ENCODE measurements around the gene MINPP1.

The MINPP1 gene

GRCh38 chr10:87507879-87508483 is 3.3 kb downstream of the MINPP1 start:
- peaks cover 13% of the 10 kb centered on the region for H3K36me3 Mint-ChIP-seq
- H3K4me1 Mint-ChIP-seq = peaks cover 51% of the 10 kb centered on the region
- H3K4me3 Mint-ChIP-seq = peak overlapping the region; percentile 41
- H3K27ac Mint-ChIP-seq = peak overlapping the region; percentile 13
- H3K27me3 Mint-ChIP-seq = no peaks in the 10 kb centered on the region
- no peaks in the 10 kb centered on the region for H3K9me3 Mint-ChIP-seq

- peaks cover 14% of the 10 kb centered on the region for H3K36me3 Mint-ChIP-seq
- no peaks in the 10 kb centered on the region for H3K27me3 Mint-ChIP-seq
- no peak overlapping the region for H3K27ac Mint-ChIP-seq
- H3K9me3 Mint-ChIP-seq = no peaks in the 10 kb centered on the region
- peaks cover 43% of the 10 kb centered on the region for H3K4me1 Mint-ChIP-seq
- H3K4me3 Mint-ChIP-seq = peak overlapping the region; percentile 27
Observed at GRCh38 chr10:87508837-87509236, 4.1 kb downstream of the MINPP1 start.

- Mint-ChIP-seq H3K9me3 (no peaks in the 10 kb centered on the region), H3K4me1 (peaks cover 37% of the 10 kb centered on the region), H3K36me3 (peaks cover 20% of the 10 kb centered on the region), H3K27ac (no peak overlapping the region), H3K27me3 (no peaks in the 10 kb centered on the region), H3K4me3 (no peak overlapping the region)
Observed at GRCh38 chr10:87510025-87510424, 5.3 kb downstream of the MINPP1 start.

- H3K4me1 Mint-ChIP-seq = peaks cover 26% of the 10 kb centered on the region
- no peak overlapping the region for H3K27ac Mint-ChIP-seq
- no peak overlapping the region for H3K4me3 Mint-ChIP-seq
- H3K36me3 Mint-ChIP-seq = peaks cover 22% of the 10 kb centered on the region
- no peaks in the 10 kb centered on the region for H3K27me3 Mint-ChIP-seq
- H3K9me3 Mint-ChIP-seq = no peaks in the 10 kb centered on the region
Observed at GRCh38 chr10:87511526-87511925, 6.8 kb downstream of the MINPP1 start.

GRCh38 chr10:87518937-87519336 is 14.2 kb downstream of the MINPP1 start:
- Mint-ChIP-seq H3K27me3 (no peaks in the 10 kb centered on the region), H3K36me3 (peaks cover 28% of the 10 kb centered on the region), H3K9me3 (no peaks in the 10 kb centered on the region), H3K27ac (no peak overlapping the region), H3K4me1 (no peaks in the 10 kb centered on the region), H3K4me3 (no peak overlapping the region)

- Mint-ChIP-seq H3K27ac (no peak overlapping the region), H3K36me3 (peaks cover 27% of the 10 kb centered on the region), H3K9me3 (no peaks in the 10 kb centered on the region), H3K4me3 (no peak overlapping the region), H3K27me3 (no peaks in the 10 kb centered on the region), H3K4me1 (no peaks in the 10 kb centered on the region)
Observed at GRCh38 chr10:87519582-87519981, 14.9 kb downstream of the MINPP1 start.

GRCh38 chr10:87523731-87524130 is 19.0 kb downstream of the MINPP1 start:
- H3K27ac Mint-ChIP-seq = no peak overlapping the region
- H3K27me3 Mint-ChIP-seq = no peaks in the 10 kb centered on the region
- no peaks in the 10 kb centered on the region for H3K9me3 Mint-ChIP-seq
- H3K36me3 Mint-ChIP-seq = peaks cover 35% of the 10 kb centered on the region
- peaks cover 11% of the 10 kb centered on the region for H3K4me1 Mint-ChIP-seq
- H3K4me3 Mint-ChIP-seq = no peak overlapping the region

GRCh38 chr10:87524296-87524695 is 19.6 kb downstream of the MINPP1 start:
- Mint-ChIP-seq H3K36me3 (peaks cover 39% of the 10 kb centered on the region), H3K27me3 (no peaks in the 10 kb centered on the region), H3K4me1 (peaks cover 11% of the 10 kb centered on the region), H3K4me3 (no peak overlapping the region), H3K27ac (peak overlapping the region; percentile 20), H3K9me3 (no peaks in the 10 kb centered on the region)

GRCh38 chr10:87531908-87532622 is 27.4 kb downstream of the MINPP1 start:
- H3K4me3 Mint-ChIP-seq = no peak overlapping the region
- H3K9me3 Mint-ChIP-seq = no peaks in the 10 kb centered on the region
- H3K27me3 Mint-ChIP-seq = no peaks in the 10 kb centered on the region
- no peak overlapping the region for H3K27ac Mint-ChIP-seq
- peaks cover 18% of the 10 kb centered on the region for H3K4me1 Mint-ChIP-seq
- peaks cover 25% of the 10 kb centered on the region for H3K36me3 Mint-ChIP-seq

- Mint-ChIP-seq H3K4me3 (no peak overlapping the region), H3K27me3 (no peaks in the 10 kb centered on the region), H3K4me1 (peaks cover 21% of the 10 kb centered on the region), H3K9me3 (no peaks in the 10 kb centered on the region), H3K27ac (no peak overlapping the region), H3K36me3 (peaks cover 26% of the 10 kb centered on the region)
Observed at GRCh38 chr10:87532696-87533095, 28.0 kb downstream of the MINPP1 start.

GRCh38 chr10:87534173-87534858 is 29.6 kb downstream of the MINPP1 start:
- no peak overlapping the region for H3K4me3 Mint-ChIP-seq
- H3K36me3 Mint-ChIP-seq = peaks cover 24% of the 10 kb centered on the region
- H3K27ac Mint-ChIP-seq = no peak overlapping the region
- no peaks in the 10 kb centered on the region for H3K27me3 Mint-ChIP-seq
- peaks cover 25% of the 10 kb centered on the region for H3K4me1 Mint-ChIP-seq
- H3K9me3 Mint-ChIP-seq = no peaks in the 10 kb centered on the region

GRCh38 chr10:87538092-87539015 is 33.7 kb downstream of the MINPP1 start:
- peaks cover 21% of the 10 kb centered on the region for H3K4me1 Mint-ChIP-seq
- H3K27ac Mint-ChIP-seq = no peak overlapping the region
- no peak overlapping the region for H3K4me3 Mint-ChIP-seq
- no peaks in the 10 kb centered on the region for H3K27me3 Mint-ChIP-seq
- H3K9me3 Mint-ChIP-seq = peaks cover 15% of the 10 kb centered on the region
- peaks cover 41% of the 10 kb centered on the region for H3K36me3 Mint-ChIP-seq

- Mint-ChIP-seq H3K27ac (no peak overlapping the region), H3K9me3 (peaks cover 15% of the 10 kb centered on the region), H3K4me3 (no peak overlapping the region), H3K27me3 (no peaks in the 10 kb centered on the region), H3K36me3 (peaks cover 39% of the 10 kb centered on the region), H3K4me1 (peaks cover 29% of the 10 kb centered on the region)
Observed at GRCh38 chr10:87541114-87541513, 36.4 kb downstream of the MINPP1 start.

- Mint-ChIP-seq H3K9me3 (peaks cover 15% of the 10 kb centered on the region), H3K4me1 (peaks cover 11% of the 10 kb centered on the region), H3K27ac (no peak overlapping the region), H3K4me3 (no peak overlapping the region), H3K27me3 (no peaks in the 10 kb centered on the region), H3K36me3 (peaks cover 29% of the 10 kb centered on the region)
Observed at GRCh38 chr10:87544721-87545120, 40.0 kb downstream of the MINPP1 start.

- peaks cover 15% of the 10 kb centered on the region for H3K4me1 Mint-ChIP-seq
Observed at GRCh38 chr10:87545783-87546182, 41.1 kb downstream of the MINPP1 start.

More at GRCh38 chr10:87545783-87546182, 41.1 kb downstream of the MINPP1 start:
- no peak overlapping the region for H3K27ac Mint-ChIP-seq
- no peaks in the 10 kb centered on the region for H3K27me3 Mint-ChIP-seq
- H3K4me3 Mint-ChIP-seq = no peak overlapping the region
- H3K9me3 Mint-ChIP-seq = peaks cover 9% of the 10 kb centered on the region
- peaks cover 27% of the 10 kb centered on the region for H3K36me3 Mint-ChIP-seq
